IPS-15b (cell line): Measurements from ENCODE around the gene KLK2.
"Not testable (repeated sequence)": the region's sequence is repeated elsewhere in the genome, so short reads cannot be mapped to it uniquely, and the experiment has no call there.

Experiments
- H3K27me3 ChIP-seq: one replicate; pipeline ENCODE4 v1.6.1; 2013; ENCODE audit warnings: low read length; ENCODE audit not compliant: control insufficient read depth, insufficient read depth
- H3K36me3 ChIP-seq: one replicate; pipeline ENCODE4 v1.6.1; 2013; ENCODE audit warnings: low read length; ENCODE audit not compliant: control insufficient read depth, insufficient read depth
- H3K4me1 ChIP-seq: one replicate; pipeline ENCODE4 v1.6.1; 2013; ENCODE audit warnings: mild to moderate bottlenecking, low read length; ENCODE audit not compliant: control insufficient read depth, insufficient read depth
- H3K4me3 ChIP-seq: one replicate; pipeline ENCODE4 v1.5.1; 2013; ENCODE audit warnings: low read depth, low read length
- H3K9ac ChIP-seq: one replicate; pipeline ENCODE4 v1.6.1; 2013; ENCODE audit warnings: low read depth, mild to moderate bottlenecking, low read length
- H3K9me3 ChIP-seq: one replicate; pipeline ENCODE4 v1.6.1; 2013; ENCODE audit warnings: mild to moderate bottlenecking, low read length; ENCODE audit not compliant: control insufficient read depth, insufficient read depth

KLK2 gene

GRCh38 chr19:50880241-50880640, 7.0 kb downstream of the KLK2 start:
- Histone ChIP-seq H3K4me1 (no peaks in the 10 kb centered on the region), H3K4me3 (no peak overlapping the region), H3K9ac (no peak overlapping the region), H3K36me3 (no peaks in the 10 kb centered on the region), H3K9me3 (no peaks in the 10 kb centered on the region), H3K27me3 (peaks cover 10% of the 10 kb centered on the region)

DNA sequence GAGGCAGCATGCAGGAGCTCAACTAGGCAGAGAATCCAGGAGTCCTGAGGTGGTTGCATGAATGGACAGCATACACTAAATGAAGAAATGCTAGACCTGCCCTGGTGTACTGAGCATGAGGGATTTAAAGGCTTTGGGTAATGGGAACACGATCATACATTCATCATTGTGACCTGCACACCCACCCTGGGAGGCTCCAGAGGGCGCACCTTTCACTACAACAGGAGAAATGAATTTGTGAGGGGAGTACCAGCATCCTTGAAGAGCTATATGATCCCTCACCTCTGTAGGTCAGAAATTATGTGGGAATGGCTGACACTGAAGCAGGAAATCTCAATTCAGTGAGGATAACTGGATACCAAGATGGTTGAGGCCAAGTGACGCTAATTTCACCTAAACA, 8.9 kb downstream of the KLK2 start:
- peaks cover 19% of the 10 kb centered on the region for H3K27me3 ChIP-seq

GRCh38 chr19:50889638-50890037, 16.4 kb downstream of the KLK2 start:
- H3K9me3 ChIP-seq, result peaks cover 3% of the 10 kb centered on the region
- no peak overlapping the region for H3K9ac ChIP-seq
- H3K4me1 ChIP-seq, result no peaks in the 10 kb centered on the region
- H3K36me3 ChIP-seq, result no peaks in the 10 kb centered on the region
- H3K27me3 ChIP-seq, result peaks cover 14% of the 10 kb centered on the region
- H3K4me3 ChIP-seq, result no peak overlapping the region

More for the DNA sequence above, 8.9 kb downstream of the KLK2 start:
- Histone ChIP-seq H3K9me3 (no peaks in the 10 kb centered on the region), H3K9ac (no peak overlapping the region), H3K4me1 (no peaks in the 10 kb centered on the region), H3K4me3 (no peak overlapping the region), H3K36me3 (no peaks in the 10 kb centered on the region)

- Histone ChIP-seq H3K27me3 (peaks cover 14% of the 10 kb centered on the region), H3K4me3 (no peak overlapping the region), H3K4me1 (no peaks in the 10 kb centered on the region), H3K9ac (no peak overlapping the region), H3K36me3 (no peaks in the 10 kb centered on the region), H3K9me3 (peaks cover 3% of the 10 kb centered on the region)
Observed at GRCh38 chr19:50890422-50891252, 17.4 kb downstream of the KLK2 start.

GRCh38 chr19:50891253-50891625, 18.0 kb downstream of the KLK2 start:
- peaks cover 11% of the 10 kb centered on the region for H3K27me3 ChIP-seq
- H3K4me1 ChIP-seq, result no peaks in the 10 kb centered on the region
- peaks cover 3% of the 10 kb centered on the region for H3K9me3 ChIP-seq
- no peaks in the 10 kb centered on the region for H3K36me3 ChIP-seq
- no peak overlapping the region for H3K4me3 ChIP-seq
- H3K9ac ChIP-seq, result no peak overlapping the region

DNA sequence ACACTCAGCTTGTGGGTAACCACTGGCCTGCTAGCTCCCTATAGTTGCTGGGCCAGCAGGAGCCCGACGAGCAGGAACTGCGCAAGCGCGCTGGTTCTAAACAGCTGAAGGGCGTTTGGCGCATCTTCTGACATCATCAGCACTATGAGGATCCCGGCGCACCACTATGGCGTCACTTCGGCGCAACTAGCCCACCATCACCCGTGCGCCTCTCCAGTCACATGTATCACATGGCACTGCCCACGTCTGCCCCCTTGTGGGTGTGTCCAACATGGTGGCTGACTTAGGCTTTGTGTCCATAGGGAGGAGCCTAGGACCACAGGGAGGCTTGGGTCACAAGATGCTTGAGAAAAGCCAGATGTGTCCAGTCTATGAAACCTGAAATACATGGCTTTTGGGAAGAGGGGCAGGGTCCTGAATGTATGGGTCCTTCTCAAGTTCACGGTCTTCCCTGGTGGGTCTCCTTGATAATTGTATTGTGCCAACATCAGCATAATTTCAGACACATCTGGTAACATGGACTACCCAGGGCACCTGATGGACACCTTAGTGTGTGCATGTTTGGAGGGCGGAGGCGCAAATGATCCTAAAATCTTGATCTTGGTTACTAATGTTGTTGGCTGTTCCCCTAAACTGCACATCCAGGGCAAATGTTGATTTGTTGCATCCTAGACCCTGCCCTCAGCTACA, 20.0 kb downstream of the KLK2 start:
- Histone ChIP-seq H3K9ac (no peak overlapping the region), H3K9me3 (peaks cover 3% of the 10 kb centered on the region), H3K27me3 (peaks cover 8% of the 10 kb centered on the region), H3K4me1 (no peaks in the 10 kb centered on the region), H3K36me3 (no peaks in the 10 kb centered on the region), H3K4me3 (no peak overlapping the region)

DNA sequence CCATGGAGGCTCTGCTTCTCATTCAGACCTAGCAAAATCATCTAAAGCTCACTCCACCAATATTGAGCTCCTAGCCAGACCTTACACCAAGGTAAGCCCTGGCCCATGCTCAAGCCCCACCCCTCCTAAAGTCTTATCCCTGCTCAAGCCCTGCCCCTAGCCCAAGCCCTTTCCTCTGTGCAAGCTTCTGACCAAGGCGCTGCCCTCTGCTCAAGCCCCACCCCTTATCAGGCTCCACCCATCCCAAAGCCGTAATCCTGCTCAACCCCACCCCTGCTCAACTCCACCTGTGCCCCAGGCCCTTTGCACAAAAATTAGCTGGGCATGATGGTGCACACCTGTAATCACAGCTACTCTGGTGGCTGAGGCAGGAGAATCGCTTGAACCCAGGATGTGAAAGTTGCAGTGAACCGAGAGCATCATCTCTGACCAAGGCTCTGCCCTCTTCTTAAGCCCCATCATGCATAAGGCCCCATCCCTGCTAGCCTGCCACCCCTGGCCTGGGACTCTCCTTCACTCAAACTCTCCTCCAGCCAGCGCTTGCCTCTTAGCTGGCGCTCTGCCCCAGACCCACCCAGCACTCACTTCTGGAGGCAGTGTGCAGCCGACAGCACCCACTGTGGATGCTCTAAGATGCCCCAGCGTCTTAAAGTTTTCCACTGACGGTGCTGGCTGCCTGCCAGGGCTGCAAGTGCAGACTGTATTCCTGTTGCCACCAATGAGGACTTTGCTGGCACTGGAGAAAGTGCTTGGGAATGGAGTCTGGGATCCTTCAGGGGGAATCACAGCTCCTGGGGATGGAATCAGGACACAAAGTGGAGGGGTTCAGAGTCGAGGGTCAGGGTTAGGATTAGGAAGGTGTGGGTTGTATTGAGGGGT, 21.5 kb downstream of the KLK2 start:
- Histone ChIP-seq H3K9me3 (peaks cover 3% of the 10 kb centered on the region), H3K4me1 (no peaks in the 10 kb centered on the region), H3K4me3 (no peak overlapping the region), H3K36me3 (no peaks in the 10 kb centered on the region), H3K9ac (no peak overlapping the region), H3K27me3 (peaks cover 7% of the 10 kb centered on the region)

DNA sequence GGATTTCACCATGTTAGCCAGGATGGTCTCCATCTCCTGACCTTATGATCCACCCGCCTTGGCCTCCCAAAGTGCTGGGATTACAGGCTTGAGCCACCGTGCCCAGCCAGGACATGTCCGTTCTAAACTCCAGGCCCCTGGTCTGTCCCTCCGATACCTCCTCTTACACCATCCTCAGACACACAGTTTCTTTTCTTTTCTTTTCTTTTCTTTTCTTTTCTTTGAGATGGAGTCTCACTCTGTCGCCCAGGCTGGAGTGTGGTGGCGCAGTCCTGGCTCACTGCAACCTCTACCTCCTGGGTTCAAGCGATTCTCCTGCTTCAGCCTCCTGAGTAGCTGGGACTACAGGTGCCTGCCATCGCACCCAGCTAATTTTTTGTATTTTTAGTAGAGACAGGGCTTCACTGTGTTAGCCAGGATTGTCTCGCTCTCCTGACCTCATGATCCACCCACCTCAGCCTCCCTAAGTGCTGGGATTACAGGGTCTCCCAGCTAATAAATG, 22.9 kb downstream of the KLK2 start:
- H3K36me3 ChIP-seq, H3K27me3 ChIP-seq, H3K9ac ChIP-seq, H3K4me1 ChIP-seq, H3K9me3 ChIP-seq, H3K4me3 ChIP-seq: not testable (repeated sequence)

GRCh38 chr19:50896591-50897190, 23.5 kb downstream of the KLK2 start:
- Histone ChIP-seq H3K27me3 (peaks cover 7% of the 10 kb centered on the region), H3K9me3 (peaks cover 3% of the 10 kb centered on the region), H3K4me1 (no peaks in the 10 kb centered on the region), H3K36me3 (no peaks in the 10 kb centered on the region), H3K9ac (no peak overlapping the region), H3K4me3 (no peak overlapping the region)

GRCh38 chr19:50897191-50897607, 24.0 kb downstream of the KLK2 start:
- Histone ChIP-seq H3K27me3 (peaks cover 7% of the 10 kb centered on the region), H3K4me1 (no peaks in the 10 kb centered on the region)

GRCh38 chr19:50897612-50898011, 24.4 kb downstream of the KLK2 start:
- Histone ChIP-seq H3K4me3 (no peak overlapping the region), H3K9ac (peak overlapping the region; percentile 24), H3K36me3 (no peaks in the 10 kb centered on the region), H3K9me3 (peaks cover 3% of the 10 kb centered on the region), H3K4me1 (no peaks in the 10 kb centered on the region), H3K27me3 (peaks cover 7% of the 10 kb centered on the region)

More at GRCh38 chr19:50897191-50897607, 24.0 kb downstream of the KLK2 start:
- no peaks in the 10 kb centered on the region for H3K36me3 ChIP-seq
- peaks cover 3% of the 10 kb centered on the region for H3K9me3 ChIP-seq
- H3K9ac ChIP-seq, result no peak overlapping the region
- H3K4me3 ChIP-seq, result no peak overlapping the region
